ENCODE measurements around the gene C12orf43. TPM values are rescaled to one million over a fixed set of nuclear protein-coding genes. Genes with fewer than 3 reads are reported as not detected.

The C12orf43 gene
- total RNA-seq, 1 experiment from 2014 or later, result 25.7 TPM

- Histone ChIP-seq H2BK5ac (ENCODE audit: insufficient read length, low read length) (no peak overlapping the region), H2AK5ac (ENCODE audit: insufficient read length, low read length) (no peak overlapping the region), H3K4me2 (ENCODE audit: insufficient read depth, insufficient read length, low read length) (no peak overlapping the region), H4K91ac (ENCODE audit: insufficient read length, low read depth, low read length) (no peak overlapping the region), H3K4ac (ENCODE audit: low read depth, low read length) (no peak overlapping the region), H3K23me2 (ENCODE audit: insufficient read length, low read depth, low read length, poor library complexity, severe bottlenecking) (peaks cover 4% of the 10 kb centered on the region), H4K20me1 (ENCODE audit: control insufficient read depth, insufficient read depth, insufficient read length) (no peaks in the 10 kb centered on the region), H3K9ac (ENCODE audit: extremely low read depth, insufficient read length, low read length) (no peak overlapping the region), H3K56ac (ENCODE audit: insufficient read length, low read depth, low read length) (no peak overlapping the region), H2BK15ac (ENCODE audit: low read depth, low read length) (no peak overlapping the region), H2BK20ac (ENCODE audit: low read depth, low read length, poor library complexity, severe bottlenecking) (no peak overlapping the region), H2BK12ac (ENCODE audit: insufficient read length, low read depth, low read length) (no peak overlapping the region), H3K27me3 (ENCODE audit: insufficient read depth, low read length) (no peaks in the 10 kb centered on the region), H3K18ac (ENCODE audit: insufficient read length, low read depth, low read length) (no peak overlapping the region), H4K5ac (ENCODE audit: insufficient read length, low read depth, low read length) (no peak overlapping the region), H3K23ac (ENCODE audit: insufficient read length, low read depth, low read length) (no peak overlapping the region), H3K9me3 (ENCODE audit: control insufficient read depth, low read depth, low read length) (no peaks in the 10 kb centered on the region), H3K4me1 (ENCODE audit: insufficient read depth, low read length) (no peaks in the 10 kb centered on the region), H3K27ac (ENCODE audit: insufficient read length, low read depth, low read length) (no peak overlapping the region), H3K79me2 (ENCODE audit: insufficient read depth, low read length) (no peaks in the 10 kb centered on the region), H4K8ac (replicated peaks; ENCODE audit: insufficient read length, low read depth, low read length) (no peak overlapping the region), H2BK120ac (ENCODE audit: low read depth, low read length, poor library complexity, severe bottlenecking) (no peak overlapping the region), H3T11ph (ENCODE audit: low read length) (no peak overlapping the region), H3K14ac (ENCODE audit: insufficient read depth, low read length) (no peak overlapping the region), H3K79me1 (ENCODE audit: insufficient read depth, low read depth, low read length, poor library complexity, severe bottlenecking) (peaks cover 3% of the 10 kb centered on the region), H2AFZ (ENCODE audit: low read length) (no peak overlapping the region)
- DNase-seq, result no peak
- H3K4me1 Mint-ChIP-seq, result peaks cover 8% of the 10 kb centered on the region in 2 experiments
- H3K4me3 Mint-ChIP-seq, result no peak overlapping the region
- H3K36me3 Mint-ChIP-seq (ENCODE audit: insufficient read depth in 1 of 3, low read depth in 3 of 3), result peaks cover 0 to 9% (median 0%) of the 10 kb centered on the region in 3 experiments; a peak in 2 of 7 replicates
- no peak for TF ChIP-seq CTCF (conservative IDR thresholded peaks at IDR 0.05)
- peaks cover 2% of the 10 kb centered on the region for H3K27me3 Mint-ChIP-seq (ENCODE audit: low read depth)
- no peak overlapping the region for H3K27ac Mint-ChIP-seq
- WGBS (ENCODE audit: extremely low coverage, insufficient read length, low lambda C conversion rate), result no CpG with 5 or more reads among the region's 15 CpGs
- 0 out of 5 replicates have a peak, but pooled peaks cover 0 to 2% of the 10 kb centered on the region in 2 experiments for H3K9me3 Mint-ChIP-seq
Observed at GRCh38 chr12:121017966-121018491, 1.7 kb upstream of the C12orf43 start.
